ENCODE data around the gene KBTBD13.

- TF ChIP-seq CTCF (IDR thresholded peaks at IDR 0.05) (no peak), EZH2 (IDR thresholded peaks at IDR 0.05) (no peak), EZH2phosphoT487 (IDR thresholded peaks at IDR 0.05) (no peak)
Measured at GRCh38 chr15:65062061-65062460, 14.5 kb upstream of the KBTBD13 start.

Data from neural progenitor cell (in vitro differentiated cells).